MCF 10A (cell line): ENCODE measurements around the gene OR2L13. TPM values are rescaled to one million over a fixed set of nuclear protein-coding genes. Genes with fewer than 3 reads are reported as not detected.

Source experiments
- BruUV-seq: library from RNA; stranded (reverse); fragments of 400-500 nt; replicated peaks from 2 replicates; lab custom pipeline; 2021; lab: Mats Ljungman, UMichigan
- CTCF ChIA-PET: fragments of 300-600 bp; sonication (Branson Sonifier 250); formaldehyde crosslinking; extraction: SDS; loops from one replicate; lab custom pipeline; 2021; ENCODE audit warnings: antibody characterized with exemption, inconsistent platforms; lab: Yijun Ruan, JAX
- POLR2A ChIA-PET: fragments of 300-600, 350-650 bp; sonication (Branson Sonifier 250); formaldehyde crosslinking; extraction: SDS; loops from one replicate; lab custom pipeline; 2020; ENCODE audit warnings: antibody characterized with exemption, inconsistent platforms; lab: Yijun Ruan, JAX
- DNase-seq: peaks from one replicate; pipeline ENCODE4 v3.0.0-alpha.2; 2018; ENCODE audit not compliant: unreplicated experiment
- H3K27ac Mint-ChIP-seq: one replicate; pipeline ENCODE4 v1.8.0; 2022; ENCODE audit warnings: mild to moderate bottlenecking, low read depth, mixed read lengths; ENCODE audit not compliant: unreplicated experiment
- H3K27me3 Mint-ChIP-seq: one replicate; pipeline ENCODE4 v1.8.0; 2022; ENCODE audit warnings: mixed read lengths; ENCODE audit not compliant: insufficient read depth, unreplicated experiment
- H3K36me3 Mint-ChIP-seq: one replicate; pipeline ENCODE4 v1.8.0; 2022; ENCODE audit warnings: mild to moderate bottlenecking, moderate library complexity, mixed read lengths; ENCODE audit not compliant: insufficient read depth, unreplicated experiment
- H3K4me1 Mint-ChIP-seq: one replicate; pipeline ENCODE4 v1.8.0; 2022; ENCODE audit warnings: mixed read lengths; ENCODE audit not compliant: insufficient read depth, unreplicated experiment
- H3K4me3 Mint-ChIP-seq: one replicate; pipeline ENCODE4 v1.8.0; 2022; ENCODE audit warnings: mild to moderate bottlenecking, moderate library complexity, mixed read lengths; ENCODE audit not compliant: unreplicated experiment
- H3K9me3 Mint-ChIP-seq: one replicate; pipeline ENCODE4 v1.8.0; 2022; ENCODE audit warnings: mixed read lengths; ENCODE audit not compliant: unreplicated experiment
- intact Hi-C: fragments of 100-400 bp; cut with micrococcal nuclease; formaldehyde crosslinking; loops from 2 replicates; pipeline ENCODE4 v1.14.1; 2022
- total RNA-seq: library from RNA; stranded (reverse); gene quantifications from 2 replicates; pipeline ENCODE4 v1.2.3, GENCODE V29; 2022
- TF ChIP-seq, protein P1 (sequence below): fragments of 200-600 bp; IDR thresholded peaks from one replicate; pipeline ENCODE4 v1.8.0; 2022; ENCODE audit warnings: antibody characterized with exemption, mild to moderate bottlenecking; ENCODE audit not compliant: unreplicated experiment

The OR2L13 gene
- total RNA-seq, 1 experiment from 2014 or later = not detected

DNA sequence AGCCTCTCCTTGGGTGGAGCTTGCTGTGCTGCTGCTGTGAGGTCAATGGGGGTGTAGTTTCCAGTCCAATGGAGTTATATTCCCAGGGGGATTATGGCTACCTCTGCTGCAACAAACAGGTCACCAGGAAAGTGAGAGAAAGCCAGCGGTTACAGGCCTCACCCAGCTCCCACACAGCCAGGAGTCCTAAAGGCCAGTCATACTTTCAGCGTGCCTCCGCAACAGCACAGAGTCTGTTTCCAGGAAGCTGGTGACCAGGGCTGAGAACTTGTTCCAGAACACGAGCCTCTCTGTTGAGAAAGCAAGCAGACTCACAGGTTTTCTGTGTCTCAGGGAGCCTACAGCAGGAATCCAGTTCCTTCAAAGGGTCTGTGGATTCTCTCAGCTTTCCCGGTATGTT is 32.7 kb downstream of the OR2L13 start:
- no peak overlapping the region for H3K4me3 Mint-ChIP-seq
- TF ChIP-seq, protein P1, sequence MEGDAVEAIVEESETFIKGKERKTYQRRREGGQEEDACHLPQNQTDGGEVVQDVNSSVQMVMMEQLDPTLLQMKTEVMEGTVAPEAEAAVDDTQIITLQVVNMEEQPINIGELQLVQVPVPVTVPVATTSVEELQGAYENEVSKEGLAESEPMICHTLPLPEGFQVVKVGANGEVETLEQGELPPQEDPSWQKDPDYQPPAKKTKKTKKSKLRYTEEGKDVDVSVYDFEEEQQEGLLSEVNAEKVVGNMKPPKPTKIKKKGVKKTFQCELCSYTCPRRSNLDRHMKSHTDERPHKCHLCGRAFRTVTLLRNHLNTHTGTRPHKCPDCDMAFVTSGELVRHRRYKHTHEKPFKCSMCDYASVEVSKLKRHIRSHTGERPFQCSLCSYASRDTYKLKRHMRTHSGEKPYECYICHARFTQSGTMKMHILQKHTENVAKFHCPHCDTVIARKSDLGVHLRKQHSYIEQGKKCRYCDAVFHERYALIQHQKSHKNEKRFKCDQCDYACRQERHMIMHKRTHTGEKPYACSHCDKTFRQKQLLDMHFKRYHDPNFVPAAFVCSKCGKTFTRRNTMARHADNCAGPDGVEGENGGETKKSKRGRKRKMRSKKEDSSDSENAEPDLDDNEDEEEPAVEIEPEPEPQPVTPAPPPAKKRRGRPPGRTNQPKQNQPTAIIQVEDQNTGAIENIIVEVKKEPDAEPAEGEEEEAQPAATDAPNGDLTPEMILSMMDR = no peak
- ChIA-PET CTCF (interaction anchor here (0.6 to 1.2 kb wide), 4 partner anchors 12 to 571 kb away, joined by 3 to 4 read pairs (median 3); no protein-coding TSS in a partner anchor), POLR2A (no interaction called here)
- H3K27ac Mint-ChIP-seq = no peak overlapping the region
- H3K4me1 Mint-ChIP-seq = no peaks in the 10 kb centered on the region
- no peaks in the 10 kb centered on the region for H3K36me3 Mint-ChIP-seq
- no peak for DNase-seq
- no peaks in the 10 kb centered on the region for H3K27me3 Mint-ChIP-seq
- peaks cover 41% of the 10 kb centered on the region for H3K9me3 Mint-ChIP-seq
- no TSS peak for BruUV-seq
- intact Hi-C loops = no loop called here

DNA sequence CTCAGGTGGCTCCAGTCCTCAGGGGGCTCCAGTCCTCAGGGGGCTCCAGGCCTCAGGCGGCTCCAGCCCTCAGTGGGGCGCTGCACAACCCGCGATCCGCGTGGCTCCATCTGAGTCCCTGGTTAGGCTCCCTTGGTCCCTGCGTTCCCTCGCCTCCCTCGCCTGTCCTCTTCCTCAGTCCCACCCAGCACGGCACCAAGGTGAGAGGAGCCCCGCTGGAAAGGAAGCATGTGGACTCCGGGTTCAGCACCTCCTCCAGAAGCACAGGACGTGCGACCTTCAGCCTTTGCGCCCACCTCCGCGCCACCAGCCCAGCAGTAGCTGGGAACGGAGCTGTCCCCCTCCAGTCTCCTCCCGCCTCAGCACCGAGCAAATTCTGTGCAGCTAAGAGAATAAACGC is 41.8 kb downstream of the OR2L13 start:
- TF ChIP-seq, protein P1 = no peak
- no peaks in the 10 kb centered on the region for H3K36me3 Mint-ChIP-seq
- no peak overlapping the region for H3K4me3 Mint-ChIP-seq
- peaks cover 26% of the 10 kb centered on the region for H3K4me1 Mint-ChIP-seq
- H3K27me3 Mint-ChIP-seq = no peaks in the 10 kb centered on the region
- H3K9me3 Mint-ChIP-seq = peaks cover 14% of the 10 kb centered on the region
- CTCF ChIA-PET = interaction anchor here (0.9 kb wide), 1 partner anchor 299 kb away, joined by 3 read pairs; no protein-coding TSS in a partner anchor
- POLR2A ChIA-PET = no interaction called here
- BruUV-seq = no TSS peak
- H3K27ac Mint-ChIP-seq = no peak overlapping the region
- intact Hi-C loops = no loop called here
- DNase-seq = no peak

DNA sequence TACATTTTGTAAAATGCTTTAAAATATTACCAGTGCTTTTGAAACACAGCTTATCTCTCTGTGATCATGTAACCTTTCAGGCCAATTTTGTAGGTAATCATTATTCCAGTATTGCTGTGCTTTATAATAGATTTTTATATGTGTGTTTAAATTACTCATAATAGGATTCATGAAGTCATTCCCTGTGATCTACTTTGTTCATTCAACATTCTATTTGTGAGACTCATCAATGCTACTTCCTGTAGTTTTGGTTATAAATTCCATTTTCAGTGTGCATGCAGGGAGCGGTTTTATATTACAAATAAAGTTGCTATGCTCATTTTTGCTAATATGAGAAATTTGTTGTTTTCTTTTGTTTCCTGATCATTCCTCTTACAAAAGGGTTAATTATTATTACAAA is 45.9 kb downstream of the OR2L13 start:
- Mint-ChIP-seq H3K27me3 (no peaks in the 10 kb centered on the region), H3K27ac (peak overlapping the region; percentile 49), H3K4me3 (no peak overlapping the region), H3K36me3 (peaks cover 7% of the 10 kb centered on the region), H3K4me1 (peaks cover 47% of the 10 kb centered on the region), H3K9me3 (peaks cover 9% of the 10 kb centered on the region)
- no TSS peak for BruUV-seq
- peak; percentile 6 for DNase-seq
- TF ChIP-seq, protein P1 = no peak
- POLR2A ChIA-PET = no interaction called here
- CTCF ChIA-PET = interaction anchor here (1.6 kb wide), 1 partner anchor 13 kb away, joined by 3 read pairs; no protein-coding TSS in a partner anchor
- intact Hi-C loops = no loop called here

DNA sequence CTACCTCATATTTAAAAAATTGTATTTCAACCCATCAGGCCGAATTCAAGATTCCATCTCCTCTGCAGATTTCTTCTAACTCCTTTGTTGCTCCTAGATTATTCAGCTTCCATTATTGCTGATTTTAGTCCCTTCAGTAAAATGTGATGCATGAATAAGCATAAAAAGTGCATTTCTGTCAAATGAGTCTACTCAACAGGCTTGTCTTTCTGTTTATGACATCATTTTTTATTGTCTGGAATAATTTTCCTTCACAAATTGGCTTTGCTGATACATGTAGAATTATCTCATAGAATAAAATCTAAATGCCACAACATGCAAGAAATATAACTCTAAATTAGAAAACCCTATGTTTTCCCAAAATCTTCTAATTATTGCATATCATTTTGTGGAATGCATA is 48.3 kb downstream of the OR2L13 start:
- Mint-ChIP-seq H3K4me1 (peaks cover 47% of the 10 kb centered on the region), H3K27me3 (no peaks in the 10 kb centered on the region), H3K4me3 (no peak overlapping the region), H3K9me3 (peaks cover 25% of the 10 kb centered on the region), H3K27ac (no peak overlapping the region), H3K36me3 (peaks cover 7% of the 10 kb centered on the region)
- BruUV-seq = no TSS peak
- TF ChIP-seq, protein P1 = no peak
- intact Hi-C loops = no loop called here
- POLR2A ChIA-PET = no interaction called here
- CTCF ChIA-PET = no interaction called here
- no peak for DNase-seq
